GM19397 (cell line): ENCODE measurements around the gene ANAPC16.
"Not testable (repeated sequence)": the region's sequence is repeated elsewhere in the genome, so short reads cannot be mapped to it uniquely, and the experiment has no call there.

Experiments
- ATAC-seq: cut with Tn5 transposase; IDR thresholded peaks from one replicate; pipeline ENCODE4 v1.9.1; 2021; ENCODE audit warnings: mild to moderate bottlenecking, moderate library complexity; ENCODE audit not compliant: unreplicated experiment

The ANAPC16 gene

DNA sequence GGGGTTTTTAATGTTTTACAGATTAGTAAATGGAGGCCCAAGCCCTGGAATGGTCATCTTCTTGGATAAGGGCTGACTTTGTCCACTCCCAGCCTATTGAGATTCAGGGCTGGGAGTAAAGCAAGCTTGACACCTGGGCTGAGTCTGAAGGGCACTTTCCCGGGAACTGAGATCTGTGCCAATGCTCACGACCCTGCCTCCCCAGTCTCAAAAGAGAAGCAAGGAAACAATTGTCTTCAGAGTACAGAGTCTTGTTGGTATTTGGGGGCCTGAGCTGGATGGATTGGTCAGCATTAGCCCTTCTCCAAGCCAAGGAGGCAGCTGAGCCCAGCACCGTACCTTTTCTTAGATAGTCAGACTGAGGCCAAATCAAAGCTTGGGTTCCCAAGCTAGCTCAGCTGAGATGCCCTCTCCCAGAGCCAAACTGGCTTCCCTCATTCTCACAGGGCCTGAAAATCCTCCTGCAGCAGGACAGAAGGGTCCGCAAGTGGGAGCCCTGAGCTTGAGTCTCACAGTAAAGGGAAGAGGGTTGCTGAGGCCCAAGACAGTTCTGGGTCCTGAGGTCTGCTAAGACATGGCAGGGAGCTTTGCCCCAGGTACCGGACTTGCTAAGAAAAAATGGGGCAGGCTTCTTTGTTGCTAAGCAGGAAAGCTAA, 61.7 kb downstream of the ANAPC16 start:
- no peak for ATAC-seq

GRCh38 chr10:72277996-72278667, 62.3 kb downstream of the ANAPC16 start:
- ATAC-seq, result no peak

DNA sequence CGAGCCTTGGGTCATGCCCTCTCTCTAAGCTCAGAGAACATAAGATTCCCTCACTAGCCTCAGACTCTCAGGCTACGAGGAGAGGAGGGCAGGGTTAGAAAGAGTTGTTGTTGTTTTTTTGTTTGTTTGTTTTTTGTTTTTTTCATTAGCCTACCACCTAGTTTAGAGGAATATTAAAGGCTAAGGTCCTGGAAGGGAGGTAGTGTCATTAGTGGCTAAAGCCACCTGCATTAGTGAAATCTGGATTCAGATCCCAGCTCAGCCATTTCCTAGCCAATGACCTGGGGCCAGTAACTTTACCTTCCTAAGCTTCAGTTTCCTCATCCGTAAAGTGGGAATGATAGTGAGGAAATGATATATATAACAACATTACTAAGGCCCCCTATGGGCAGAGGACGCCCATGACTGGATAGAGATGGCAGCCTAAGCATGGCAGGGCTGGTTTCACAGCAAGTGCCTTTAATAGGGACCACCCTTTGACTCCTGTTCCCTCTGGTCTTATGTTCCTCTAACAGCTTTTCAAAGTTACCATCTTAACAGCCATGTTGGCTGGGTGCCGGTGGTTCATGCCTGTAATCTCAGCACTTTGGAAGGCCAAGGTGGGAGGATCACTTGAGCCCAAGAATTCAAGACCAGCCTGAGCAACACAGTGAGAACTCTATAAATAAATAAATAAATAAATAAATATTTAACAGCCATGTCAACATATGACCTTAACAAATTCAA, 63.0 kb downstream of the ANAPC16 start:
- ATAC-seq, result no peak

DNA sequence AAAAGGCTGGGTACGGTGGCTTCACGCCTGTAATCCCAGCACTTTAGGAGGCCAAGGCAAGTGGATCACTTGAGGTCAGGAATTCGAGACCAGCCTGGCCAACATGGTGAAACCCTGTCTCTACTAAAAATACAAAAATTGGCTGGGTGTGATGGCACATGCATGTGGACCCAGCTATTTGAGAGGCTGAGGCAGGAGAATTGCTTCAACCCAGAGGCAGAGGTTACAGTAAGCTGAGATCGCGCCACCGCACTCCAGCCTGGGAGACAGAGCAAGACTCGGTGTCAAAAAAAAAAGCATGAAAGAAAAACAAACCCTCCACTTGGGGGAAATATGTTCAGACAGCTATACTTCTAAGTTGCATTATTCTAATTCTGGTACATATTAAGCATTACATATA, 63.8 kb downstream of the ANAPC16 start:
- not testable (repeated sequence) for ATAC-seq

DNA sequence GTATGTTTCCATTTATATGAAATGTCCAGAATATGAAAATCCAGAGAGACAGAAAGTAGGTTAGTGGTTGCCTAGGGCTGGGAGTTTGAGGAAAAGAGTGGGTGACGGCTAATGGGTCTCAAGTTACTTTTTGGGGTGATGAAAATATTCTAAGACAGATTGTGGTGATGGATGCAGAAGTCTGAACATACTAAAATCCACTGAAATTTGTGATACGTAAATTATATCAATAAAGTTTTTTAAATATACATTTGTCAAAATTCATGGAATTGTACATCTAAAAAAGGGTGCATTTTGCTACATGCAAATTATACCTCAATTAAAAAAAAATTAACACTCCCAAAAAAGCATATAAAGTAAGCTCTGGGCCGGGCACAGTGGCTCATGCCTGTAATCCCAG, 67.3 kb downstream of the ANAPC16 start:
- no peak for ATAC-seq
